HG03103 (cell line): Measurements from ENCODE around the gene SYT1.
"Not testable (repeated sequence)": the region's sequence is repeated elsewhere in the genome, so short reads cannot be mapped to it uniquely, and the experiment has no call there.

Source experiments
- ATAC-seq: cut with Tn5 transposase; IDR thresholded peaks from one replicate; pipeline ENCODE4 v1.9.1; 2021; ENCODE audit warnings: low read depth; ENCODE audit not compliant: unreplicated experiment

Gene SYT1

GRCh38 chr12:79422060-79422812 lies 557.7 kb downstream of the SYT1 start:
- no peak for ATAC-seq

DNA sequence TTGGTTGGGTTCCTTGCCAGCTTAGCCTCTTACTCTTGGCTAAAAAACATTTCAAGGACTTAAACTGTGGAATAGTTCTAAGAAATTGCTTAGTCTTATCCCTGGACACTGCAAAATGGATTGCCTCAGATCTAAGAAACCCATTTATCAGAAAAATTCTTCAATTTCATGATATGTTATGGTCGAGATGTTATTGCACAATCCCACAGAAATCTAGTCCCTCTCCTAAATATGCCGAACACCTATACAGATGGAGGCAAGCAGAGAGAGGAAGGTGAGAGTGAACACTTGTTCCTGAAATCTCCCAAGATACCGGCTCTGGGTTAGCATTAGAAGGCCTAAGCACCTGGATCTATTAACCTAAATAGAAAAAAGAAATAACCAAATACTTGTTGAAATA lies 559.0 kb downstream of the SYT1 start:
- ATAC-seq, result no peak

DNA sequence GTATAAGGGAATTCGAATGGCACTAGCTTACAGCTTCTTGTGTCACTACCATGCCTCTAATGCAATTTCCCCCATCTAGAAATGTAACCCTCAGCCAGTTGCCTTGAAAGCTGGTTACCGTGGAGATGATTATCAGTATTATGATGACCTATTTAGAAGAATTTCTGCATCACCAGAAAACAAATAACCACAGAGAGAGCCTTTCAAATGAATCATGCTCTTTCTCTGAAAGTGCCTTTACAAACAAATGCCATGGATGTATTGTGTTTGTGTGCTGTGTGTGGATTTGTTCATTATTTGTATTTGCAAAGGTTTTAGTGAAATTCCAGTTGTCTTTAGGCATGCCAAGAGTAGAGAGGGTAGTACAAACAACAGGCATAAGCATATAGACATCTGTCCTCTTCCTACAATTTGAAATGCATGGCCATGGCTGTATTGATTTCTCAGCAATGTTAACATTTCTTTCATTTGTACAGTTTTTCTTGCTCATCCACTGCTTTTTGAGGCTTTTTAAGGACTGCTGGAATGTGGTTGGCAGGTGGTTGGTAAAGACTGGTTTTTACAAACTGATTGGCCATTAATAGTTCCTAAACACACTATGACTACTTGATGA lies 559.6 kb downstream of the SYT1 start:
- ATAC-seq, result no peak

DNA sequence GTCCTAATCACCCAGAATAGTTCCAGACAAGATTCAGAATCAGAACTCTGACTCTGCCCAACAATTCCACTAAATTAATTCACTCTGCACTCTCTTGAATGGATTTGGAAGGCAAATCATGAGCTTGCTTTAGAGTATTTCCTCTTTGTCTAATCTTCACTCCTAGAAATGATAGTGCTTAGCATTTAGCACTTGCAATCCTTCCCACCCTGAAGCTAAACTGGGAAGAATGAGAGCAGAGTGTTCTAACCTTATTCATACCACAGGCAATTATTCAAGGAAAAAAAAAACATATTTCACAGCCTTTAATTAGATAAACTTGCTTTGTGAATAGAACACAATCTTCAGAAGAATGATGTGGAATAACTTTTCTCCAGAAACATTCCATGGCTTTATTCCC lies 561.5 kb downstream of the SYT1 start:
- ATAC-seq, result no peak

DNA sequence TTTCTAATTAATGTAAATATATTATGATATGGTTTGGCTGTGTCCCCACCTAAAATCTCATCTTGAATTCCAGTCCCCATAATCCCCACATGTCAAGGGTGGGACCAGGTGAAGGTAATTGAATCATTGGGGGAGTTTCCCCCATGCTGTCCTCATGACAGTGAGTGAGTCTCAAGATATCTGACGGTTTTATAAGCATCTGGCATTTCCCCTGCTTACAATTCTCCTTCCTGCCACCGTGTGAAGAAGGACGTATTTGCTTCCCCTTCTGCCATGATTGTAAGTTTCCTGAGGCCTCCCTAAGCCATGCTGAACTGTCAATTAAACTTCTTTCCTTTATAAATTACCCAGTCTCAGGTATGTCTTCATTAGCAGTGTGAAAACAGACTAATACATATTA lies 562.2 kb downstream of the SYT1 start:
- not testable (repeated sequence) for ATAC-seq

- ATAC-seq, result no peak
Observed at GRCh38 chr12:79433465-79434072, 569.0 kb downstream of the SYT1 start.

GRCh38 chr12:79434561-79434960 lies 570.0 kb downstream of the SYT1 start:
- no peak for ATAC-seq

GRCh38 chr12:79435742-79436141 lies 571.2 kb downstream of the SYT1 start:
- no peak for ATAC-seq

DNA sequence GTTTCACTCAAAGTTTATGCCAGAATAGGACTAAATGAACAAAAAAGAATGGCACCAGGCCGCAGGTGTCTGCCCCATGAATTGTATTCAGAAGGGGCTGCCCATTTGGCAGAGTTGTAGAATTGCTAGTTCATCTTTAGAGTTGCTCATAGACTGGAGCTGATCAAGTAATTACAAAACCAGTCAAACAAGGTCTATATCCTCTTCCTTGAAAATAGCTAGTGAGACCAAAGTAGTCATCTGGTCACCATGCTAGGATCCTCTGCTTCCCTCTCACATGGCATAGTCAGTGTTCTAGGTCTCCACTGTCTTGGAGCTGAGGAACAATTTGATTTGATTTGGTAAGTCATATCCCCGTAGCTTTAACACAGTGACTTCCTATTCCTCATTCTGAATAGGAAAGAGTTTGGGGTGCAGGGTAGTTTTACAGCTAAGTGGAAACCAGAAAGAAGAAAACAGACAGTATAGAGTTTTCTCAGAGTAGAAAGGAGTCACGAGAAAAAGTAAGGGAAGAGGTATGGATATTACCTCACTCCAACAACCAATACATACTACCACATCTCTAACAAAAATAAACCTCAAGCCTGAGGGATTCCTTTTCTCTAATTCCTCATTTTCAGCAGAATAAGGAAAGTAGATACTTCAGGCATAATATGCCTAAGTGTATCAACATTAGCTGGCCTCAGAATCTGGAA lies 574.1 kb downstream of the SYT1 start:
- no peak for ATAC-seq

DNA sequence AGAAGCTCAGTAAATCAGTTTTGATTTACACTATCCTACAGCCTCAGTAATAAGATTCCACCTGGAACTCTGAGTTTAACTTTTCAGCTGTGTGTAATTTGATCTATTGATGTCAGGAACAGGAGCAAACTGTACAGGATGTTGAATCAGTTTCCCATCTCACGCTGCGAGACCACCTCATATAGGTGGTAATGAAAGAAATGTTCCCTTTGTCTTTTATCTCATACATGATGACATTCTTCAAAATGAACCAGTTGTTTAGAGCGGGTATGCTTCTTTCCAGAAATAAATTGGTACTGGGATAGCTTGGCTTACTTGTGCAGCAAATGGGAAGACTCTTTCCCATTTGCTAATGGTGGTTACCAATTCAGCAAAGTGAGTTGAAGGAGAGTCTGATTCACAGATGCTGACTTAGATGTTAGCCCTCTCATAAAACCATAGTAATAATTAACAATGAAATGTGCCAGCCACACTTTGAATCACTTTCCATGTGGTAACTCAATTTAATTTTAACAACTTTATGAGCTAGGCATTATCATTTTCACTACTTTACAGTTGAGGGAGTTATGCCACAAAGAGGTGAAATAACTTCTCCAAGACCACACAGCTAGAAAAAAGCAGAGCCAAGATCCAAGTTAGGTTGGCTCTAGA lies 574.7 kb downstream of the SYT1 start:
- ATAC-seq, result no peak

DNA sequence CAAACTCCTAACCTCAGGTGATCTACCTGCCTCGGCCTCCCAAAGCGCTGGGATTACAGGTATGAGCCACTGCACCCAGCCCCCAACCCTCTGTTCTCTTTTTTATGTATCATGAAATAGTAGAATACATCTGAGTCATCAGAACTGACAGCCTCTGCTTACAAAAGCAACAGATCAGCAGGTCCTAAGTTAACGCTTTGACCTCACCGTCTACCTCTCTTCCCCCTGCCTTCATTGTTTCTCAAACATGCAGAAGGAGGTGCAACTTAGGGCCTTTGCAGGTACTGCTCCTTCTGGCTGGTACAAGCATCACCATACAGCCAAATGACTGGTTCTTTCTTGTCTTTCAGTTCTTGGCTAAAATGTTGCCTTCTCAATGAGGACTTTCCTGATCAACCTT lies 577.0 kb downstream of the SYT1 start:
- no peak for ATAC-seq

- no peak for ATAC-seq
Observed at GRCh38 chr12:79442396-79442795, 577.8 kb downstream of the SYT1 start.

GRCh38 chr12:79444089-79444488 lies 579.5 kb downstream of the SYT1 start:
- ATAC-seq, result no peak

DNA sequence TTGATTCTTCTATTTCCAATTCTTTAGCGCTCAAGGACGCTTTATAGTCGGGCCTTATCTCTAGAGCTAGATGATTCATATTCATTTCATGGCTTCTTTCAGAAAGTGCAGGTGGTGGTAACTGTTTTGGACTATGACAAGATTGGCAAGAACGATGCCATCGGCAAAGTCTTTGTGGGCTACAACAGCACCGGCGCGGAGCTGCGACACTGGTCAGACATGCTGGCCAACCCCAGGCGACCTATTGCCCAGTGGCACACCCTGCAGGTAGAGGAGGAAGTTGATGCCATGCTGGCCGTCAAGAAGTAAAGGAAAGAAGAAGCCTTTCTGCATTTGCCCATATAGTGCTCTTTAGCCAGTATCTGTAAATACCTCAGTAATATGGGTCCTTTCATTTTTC lies 584.2 kb downstream of the SYT1 start:
- ATAC-seq, result no peak

- ATAC-seq, result no peak
Observed at GRCh38 chr12:79451365-79451764, 586.8 kb downstream of the SYT1 start.

GRCh38 chr12:79451978-79452377 lies 587.4 kb downstream of the SYT1 start:
- ATAC-seq, result no peak

DNA sequence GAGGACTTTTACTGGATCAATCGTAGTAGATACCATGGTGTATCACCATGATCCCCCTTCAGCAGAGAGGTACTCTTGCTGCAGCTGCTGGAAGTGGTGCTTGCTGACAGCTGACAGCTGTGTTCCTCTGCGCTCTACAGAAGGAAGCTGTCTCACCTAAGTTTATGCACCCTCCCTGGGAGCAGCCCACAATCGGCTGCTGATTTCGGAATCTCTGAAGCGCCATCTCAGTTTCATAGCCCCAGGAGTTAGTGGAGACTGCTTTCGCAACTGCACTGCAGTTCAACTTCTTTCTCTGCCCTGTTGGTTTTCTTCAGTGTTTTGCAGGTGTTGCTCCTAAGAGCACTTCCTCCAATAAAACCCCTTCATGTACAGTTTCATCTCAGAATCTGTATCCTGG lies 588.3 kb downstream of the SYT1 start:
- ATAC-seq, result no peak

- no peak for ATAC-seq
Observed at GRCh38 chr12:79453820-79454219, 589.2 kb downstream of the SYT1 start.

DNA sequence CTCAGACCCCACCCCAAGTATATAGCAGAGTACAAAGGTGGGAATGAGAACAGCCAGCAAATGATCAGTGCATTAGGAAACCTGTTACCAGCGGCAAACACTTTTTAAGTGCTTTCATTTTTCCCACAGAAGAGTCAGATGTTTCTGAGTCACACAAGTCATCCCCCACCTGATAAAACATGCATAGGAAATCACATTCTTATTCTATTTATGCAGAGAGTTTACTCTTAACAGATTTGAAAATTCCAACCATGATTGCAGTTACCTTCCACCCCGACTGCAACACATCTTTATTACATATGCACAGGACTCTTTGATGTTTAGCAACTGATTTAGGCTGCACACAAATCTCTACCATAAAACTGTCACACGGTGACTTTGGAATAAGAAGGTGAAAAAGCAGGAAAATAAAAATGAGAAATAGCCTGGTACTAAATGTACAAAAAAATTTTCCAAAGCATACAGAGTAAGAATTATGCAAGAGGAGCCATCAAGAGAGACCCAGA lies 589.8 kb downstream of the SYT1 start:
- ATAC-seq, result no peak

DNA sequence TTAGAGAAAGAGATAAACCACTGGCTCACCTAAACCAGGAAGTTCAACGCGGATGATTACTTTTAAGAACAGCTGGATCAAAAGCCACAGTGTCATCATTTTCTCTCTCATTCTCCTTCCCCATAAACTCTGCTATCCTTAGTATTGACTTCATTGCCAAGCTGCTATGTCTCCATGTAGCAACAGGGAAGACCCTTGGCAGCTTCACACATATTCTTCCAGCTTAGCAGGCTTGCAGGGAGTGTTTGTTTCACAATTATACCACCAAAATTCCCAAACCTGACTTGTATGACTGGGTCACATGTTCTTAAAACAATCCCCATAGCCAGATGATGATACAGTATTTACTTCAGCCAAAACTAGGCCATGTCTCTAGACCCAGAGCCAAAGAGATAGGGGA lies 590.7 kb downstream of the SYT1 start:
- ATAC-seq, result no peak

- ATAC-seq, result no peak
Observed at GRCh38 chr12:79482323-79482722, 617.7 kb downstream of the SYT1 start.
